GM12878 (cell line): Measurements from ENCODE around the gene SLC25A42. TPM values are rescaled to one million over a fixed set of nuclear protein-coding genes. Genes with fewer than 3 reads are reported as not detected.

Source experiments
- ATF3 ChIP-seq: IDR thresholded peaks from 2 replicates; pipeline ENCODE4 v1.6.1; 2011; ENCODE audit warnings: low read depth, mild to moderate bottlenecking, low read length, moderate library complexity, borderline replicate concordance; ENCODE audit errors: extremely low read depth
- BCL11A ChIP-seq: IDR thresholded peaks from 2 replicates; pipeline ENCODE4 v1.6.1; 2011; ENCODE audit warnings: low read depth, low read length
- BCLAF1 ChIP-seq: fragments of 450-650 bp; IDR thresholded peaks from 2 replicates; pipeline ENCODE4 v1.6.1; 2017; ENCODE audit warnings: antibody characterized with exemption, mild to moderate bottlenecking, moderate library complexity
- CBX3 ChIP-seq: fragments of 200-600 bp; sonication (generic); IDR thresholded peaks from 2 replicates; pipeline ENCODE4 v1.6.1; 2016; ENCODE audit warnings: low read depth, borderline replicate concordance
- FOXM1 ChIP-seq: IDR thresholded peaks from 2 replicates; pipeline ENCODE4 v1.6.1; 2012; ENCODE audit warnings: low read depth, mild to moderate bottlenecking, inconsistent platforms, low read length, moderate library complexity
- IRF4 ChIP-seq: IDR thresholded peaks from 2 replicates; pipeline ENCODE4 v1.6.1; 2011; ENCODE audit warnings: low read depth, low read length
- KAT2A ChIP-seq: conservative IDR thresholded peaks from 2 replicates; pipeline ENCODE4 v1.6.1; 2011; ENCODE audit warnings: low read depth, low read length; ENCODE audit not compliant: control insufficient read depth
- MEF2A ChIP-seq: IDR thresholded peaks from 2 replicates; pipeline ENCODE4 v1.6.1; 2011; ENCODE audit warnings: low read depth, mild to moderate bottlenecking, low read length, moderate library complexity; ENCODE audit not compliant: insufficient read depth
- MTA2 ChIP-seq: fragments of 450-650 bp; IDR thresholded peaks from 2 replicates; pipeline ENCODE4 v1.6.1; 2016; ENCODE audit warnings: low read depth, mild to moderate bottlenecking, moderate library complexity
- MYC ChIP-seq: IDR thresholded peaks from 2 replicates; pipeline ENCODE4 v1.6.1; 2011; ENCODE audit warnings: mild to moderate bottlenecking, low read length, moderate library complexity, inconsistent platforms; ENCODE audit not compliant: insufficient read depth, insufficient replicate concordance, insufficient read length, severe bottlenecking
- NFYA ChIP-seq: IDR thresholded peaks from 2 replicates; pipeline ENCODE4 v1.6.1; 2011; ENCODE audit warnings: low read depth, mild to moderate bottlenecking, low read length, improper control_type of control experiment, borderline replicate concordance
- NR2F1 ChIP-seq: fragments of 450-650 bp; conservative IDR thresholded peaks from 2 replicates; pipeline ENCODE4 v1.6.1; 2017; ENCODE audit warnings: mild to moderate bottlenecking
- PAX5 ChIP-seq: IDR thresholded peaks from 2 replicates; pipeline ENCODE4 v1.6.1; 2011; ENCODE audit warnings: low read depth, low read length, borderline replicate concordance
- PAX8 ChIP-seq: fragments of 450-650 bp; IDR thresholded peaks from 2 replicates; pipeline ENCODE4 v1.6.1; 2017; ENCODE audit warnings: mild to moderate bottlenecking, moderate library complexity
- RELB ChIP-seq: fragments of 450-650 bp; IDR thresholded peaks from 2 replicates; pipeline ENCODE4 v1.6.1; 2017; ENCODE audit warnings: low read depth, mild to moderate bottlenecking, moderate library complexity
- SIN3A ChIP-seq: IDR thresholded peaks from 2 replicates; pipeline ENCODE4 v1.6.1; 2012; ENCODE audit warnings: low read depth, low read length, improper control_type of control experiment
- SMARCA5 ChIP-seq: fragments of 450-650 bp; IDR thresholded peaks from 2 replicates; pipeline ENCODE4 v1.6.1; 2017; ENCODE audit warnings: mild to moderate bottlenecking
- SP1 ChIP-seq: IDR thresholded peaks from one replicate; pipeline ENCODE4 v1.6.1; 2011; ENCODE audit warnings: low read depth, low read length
- SUZ12 ChIP-seq: fragments of 200-600 bp; sonication (generic); IDR thresholded peaks from one replicate; pipeline ENCODE4 v1.6.1; 2018; ENCODE audit warnings: antibody characterized with exemption, mild to moderate bottlenecking; ENCODE audit not compliant: unreplicated experiment
- ZNF217 ChIP-seq: fragments of 450-650 bp; IDR thresholded peaks from 2 replicates; pipeline ENCODE4 v1.6.1; 2017; ENCODE audit warnings: antibody characterized with exemption, mild to moderate bottlenecking
- ZNF384 ChIP-seq: IDR thresholded peaks from 2 replicates; pipeline ENCODE4 v1.6.1; 2012; ENCODE audit warnings: low read depth, mild to moderate bottlenecking, low read length, improper control_type of control experiment, borderline replicate concordance
- polyA plus RNA-seq, 11 experiments: library from polyadenylated mRNA; depleted of rRNA in 4 of 11; unstranded in 6 of 11; stranded (reverse) in 5 of 11; fragments of >200 nt; fragmentation: Nextera tagmentation in 4 of 11; fragmentation: Illumina TruSeq in 1 of 11; extraction: Ambion mirVana in 4 of 11; extraction: Trizol in 1 of 11; gene quantifications; 1 replicate in 1 of 11; 2 replicates in 10 of 11; pipeline versions ENCODE4 v1.2.1 to v1.2.3, GENCODE V29; 2011 to 2016; ENCODE audit warnings: inconsistent platforms in 2 of 11, missing spikeins in 2 of 11, low read depth in 1 of 11
- total RNA-seq, 4 experiments: library from RNA; depleted of rRNA in 3 of 4; stranded (reverse); fragments of >200 nt in 3 of 4; fragmentation: Illumina TruSeq in 1 of 4; extraction: Trizol in 1 of 4; gene quantifications; 2 replicates each; pipeline versions ENCODE4 v1.2.1 to v1.2.3, GENCODE V29; 2013 to 2021
- TF ChIP-seq, protein P1 (sequence below): IDR thresholded peaks from 2 replicates; pipeline ENCODE4 v1.6.1; 2011; ENCODE audit warnings: borderline replicate concordance, low read depth, mild to moderate bottlenecking, moderate library complexity, low read length; ENCODE audit not compliant: insufficient read depth, poor library complexity, severe bottlenecking

The SLC25A42 gene
- total and polyA plus RNA-seq, 10 of the 15 experiments (the other 5 are each of a cell fraction or from before 2014, with no cell fraction given) = 0.24 to 19.2 (median 9.6) TPM

DNA sequence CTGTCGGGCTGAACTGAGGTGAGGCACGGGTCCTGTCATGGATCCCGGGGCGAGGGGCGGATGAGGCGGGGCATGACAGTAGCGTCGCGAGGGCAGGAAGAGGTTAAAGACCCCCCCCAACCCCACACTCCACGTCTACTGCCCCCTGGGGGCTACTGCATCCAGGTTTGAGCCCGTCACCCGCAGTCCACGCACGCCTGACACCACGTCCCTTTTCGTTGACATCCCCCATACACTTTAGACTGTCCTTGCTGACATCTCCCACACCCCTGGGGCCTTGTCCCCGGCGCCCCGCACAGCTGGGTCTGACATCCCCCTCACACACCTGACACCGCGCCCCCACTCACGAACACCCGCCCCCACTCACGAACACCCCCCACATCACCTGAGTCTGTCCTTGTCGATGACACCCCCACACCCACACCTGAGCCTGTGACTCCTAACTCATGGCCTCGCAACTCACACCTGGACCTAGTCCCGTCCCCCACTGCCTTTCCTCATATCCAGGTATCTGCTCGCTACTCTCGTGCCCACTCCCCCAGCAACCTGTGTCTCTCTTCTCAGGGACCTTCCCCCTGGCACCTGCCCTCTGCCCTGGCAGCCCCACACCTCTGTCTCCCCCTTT, 416 bp downstream of the SLC25A42 start (continued):
- TF ChIP-seq SP1 (no peak), ATF3 (no peak), SUZ12 (no peak), RELB (no peak), NR2F1 (peak; percentile 59), ZNF384 (no peak), PAX8 (no peak), ZNF217 (0 out of 2 replicates have a peak, but pooled peaks have one; percentile 17), FOXM1 (no peak), BCL11A (no peak), PAX5 (no peak), SIN3A (peak; percentile 10; the same call in 1 of the 2 replicates), MEF2A (no peak), IRF4 (no peak), MTA2 (0 out of 2 replicates have a peak, but pooled peaks have one; percentile 17), BCLAF1 (no peak), MYC (no peak), NFYA (no peak), KAT2A (no peak), SMARCA5 (0 out of 2 replicates have a peak, but pooled peaks have one; percentile 52), CBX3 (no peak)
- TF ChIP-seq, protein P1, sequence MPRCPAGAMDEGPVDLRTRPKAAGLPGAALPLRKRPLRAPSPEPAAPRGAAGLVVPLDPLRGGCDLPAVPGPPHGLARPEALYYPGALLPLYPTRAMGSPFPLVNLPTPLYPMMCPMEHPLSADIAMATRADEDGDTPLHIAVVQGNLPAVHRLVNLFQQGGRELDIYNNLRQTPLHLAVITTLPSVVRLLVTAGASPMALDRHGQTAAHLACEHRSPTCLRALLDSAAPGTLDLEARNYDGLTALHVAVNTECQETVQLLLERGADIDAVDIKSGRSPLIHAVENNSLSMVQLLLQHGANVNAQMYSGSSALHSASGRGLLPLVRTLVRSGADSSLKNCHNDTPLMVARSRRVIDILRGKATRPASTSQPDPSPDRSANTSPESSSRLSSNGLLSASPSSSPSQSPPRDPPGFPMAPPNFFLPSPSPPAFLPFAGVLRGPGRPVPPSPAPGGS = no peak
